Stomach (tissue), 9 donors: Measurements from ENCODE around the gene EPB41L4B. TPM values are rescaled to one million over a fixed set of nuclear protein-coding genes. Genes with fewer than 3 reads are reported as not detected.

Experiments
- DNase-seq, 2 donors: peaks; one replicate each; pipeline versions ENCODE4 v3.0.0 to v3.0.0-alpha.2; 2013 to 2019
- H3K27ac ChIP-seq, 5 donors: fragments of 200-600 bp in 4 of 5; sonication (generic) in 4 of 5; one replicate each; pipeline ENCODE4 v1.5.1; 2013 to 2019; ENCODE audit warnings: mild to moderate bottlenecking in 1 of 5, moderate library complexity in 1 of 5
- H3K27me3 ChIP-seq, 3 donors: fragments of 200-600 bp; sonication (generic); one replicate each; pipeline ENCODE4 v1.5.1; 2017 to 2019; ENCODE audit warnings: mixed run types in 1 of 3
- H3K36me3 ChIP-seq, 4 donors: fragments of 200-600 bp; sonication (generic); 1 replicate in 3 of 4; 2 replicates in 1 of 4; pipeline ENCODE4 v1.5.1; 2016 to 2019
- H3K4me1 ChIP-seq, 4 donors: fragments of 200-600 bp; sonication (generic); one replicate each; pipeline ENCODE4 v1.5.1; 2016 to 2019
- H3K4me3 ChIP-seq, 4 donors: fragments of 200-600 bp; sonication (generic) in 3 of 4; one replicate each; pipeline ENCODE4 v1.5.1; 2016 to 2019; ENCODE audit warnings: mild to moderate bottlenecking in 1 of 4
- H3K9me3 ChIP-seq, 4 donors: fragments of 200-600 bp; sonication (generic); one replicate each; pipeline ENCODE4 v1.5.1; 2016 to 2019
- CTCF ChIP-seq, 7 experiments: fragments of 450-650 bp in 4 of 7; fragments of 200-600 bp in 3 of 7; sonication (generic) in 3 of 7; IDR thresholded peaks; one replicate each; pipeline ENCODE4 v1.5.1; 2016 to 2019; ENCODE audit warnings: antibody characterized with exemption in 7 of 7, control low read depth in 2 of 7, mild to moderate bottlenecking in 1 of 7
- EP300 ChIP-seq: sonication (generic); formaldehyde crosslinking; IDR thresholded peaks from one replicate; pipeline ENCODE4 v1.6.1; 2017; ENCODE audit warnings: antibody characterized with exemption
- POLR2A ChIP-seq, 4 donors: fragments of 450-650 bp; IDR thresholded peaks; one replicate each; pipeline ENCODE4 v1.6.1; 2016; ENCODE audit warnings: antibody characterized with exemption in 4 of 4, control low read depth in 2 of 4, mild to moderate bottlenecking in 1 of 4, moderate library complexity in 1 of 4
- POLR2AphosphoS5 ChIP-seq, 3 donors: sonication (generic); formaldehyde crosslinking; IDR thresholded peaks; one replicate each; pipeline ENCODE4 v1.6.1; 2016; ENCODE audit warnings: antibody characterized with exemption in 3 of 3
- WGBS, 5 donors: extraction: QIAGEN DNeasy Blood & Tissue Kit in 3 of 5; methylation state at CpG; one replicate each; pipeline versions ENCODE4 v1.1.5 to v1.1.7; 2013 to 2018; 5-methylcytosine and 5-hydroxymethylcytosine counted together
- intact Hi-C: fragments of 100-400 bp; cut with DNase I; formaldehyde crosslinking; loops from one replicate; pipeline ENCODE4 v1.15.1; 2023; ENCODE audit warnings: low total_unique reads
- polyA plus RNA-seq, 3 donors: library from polyadenylated mRNA; stranded (reverse); fragments of 200-250 nt; gene quantifications; one replicate each; pipeline ENCODE4 v1.2.3, GENCODE V29; 2013
- total RNA-seq, 5 donors: library from RNA; depleted of rRNA; stranded (reverse); fragments of >200 nt; gene quantifications; one replicate each; pipeline versions ENCODE4 v1.1.0 to v1.2.3, GENCODE V29; 2014 to 2016
- donor health status: healthy with polysubstance abuse.
- donor health status: Bipolar disorder and iron deficiency.
- donor health status: healthy.

EPB41L4B gene
- total and polyA plus RNA-seq, 8 donors = 9.2 to 52.4 (median 24.4) TPM

GRCh38 chr9:109355564-109356297 is 34.9 kb upstream of the EPB41L4B start:
- Histone ChIP-seq H3K4me1 (no peaks in the 10 kb centered on the region), H3K4me3 (no peak overlapping the region), H3K36me3 (no peaks in the 10 kb centered on the region), H3K27me3 (no peaks in the 10 kb centered on the region), H3K27ac (no peak overlapping the region), H3K9me3 (no peaks in the 10 kb centered on the region)
- no peak for DNase-seq
- WGBS, 5 donors = 85 to 89% (median 86%) methylated on average over 21 of the region's 21 CpGs
- intact Hi-C loops = no loop called here
- TF ChIP-seq CTCF (IDR thresholded peaks at IDR 0.05) (no peak), EP300 (no peak), POLR2AphosphoS5 (IDR thresholded peaks at IDR 0.05) (no peak), POLR2A (IDR thresholded peaks at IDR 0.05) (no peak)

- Histone ChIP-seq H3K36me3 (no peaks in the 10 kb centered on the region), H3K4me3 (no peak overlapping the region), H3K27me3 (no peaks in the 10 kb centered on the region), H3K9me3 (no peaks in the 10 kb centered on the region), H3K27ac (no peak overlapping the region), H3K4me1 (peaks cover 0 to 5% (median 0%) of the 10 kb centered on the region in 4 donors)
- no peak for DNase-seq
- intact Hi-C loops = no loop called here
- TF ChIP-seq CTCF (IDR thresholded peaks at IDR 0.05) (no peak), POLR2A (IDR thresholded peaks at IDR 0.05) (no peak)
- 70 to 89% (median 83%) methylated on average over 2 of the region's 2 CpGs for WGBS, 5 donors
Observed at GRCh38 chr9:109354190-109354589, 33.3 kb upstream of the EPB41L4B start.

- H3K9me3 ChIP-seq = no peaks in the 10 kb centered on the region
Observed at GRCh38 chr9:109351032-109351431, 30.2 kb upstream of the EPB41L4B start.

GRCh38 chr9:109349421-109349846 is 28.6 kb upstream of the EPB41L4B start:
- no peak overlapping the region for H3K27ac ChIP-seq
- peak in 1 of 2 donors; percentile 61 for DNase-seq
- no peaks in the 10 kb centered on the region for H3K27me3 ChIP-seq
- peaks cover 0 to 19% (median 9%) of the 10 kb centered on the region in 4 donors for H3K4me1 ChIP-seq
- H3K36me3 ChIP-seq = no peaks in the 10 kb centered on the region
- intact Hi-C loops = no loop called here
- H3K4me3 ChIP-seq = no peak overlapping the region
- TF ChIP-seq POLR2A (IDR thresholded peaks at IDR 0.05) = no peak
- TF ChIP-seq POLR2AphosphoS5 (IDR thresholded peaks at IDR 0.05) = no peak
- TF ChIP-seq EP300 = no peak
- TF ChIP-seq CTCF (IDR thresholded peaks at IDR 0.05) = no peak
- H3K9me3 ChIP-seq = no peaks in the 10 kb centered on the region

More at GRCh38 chr9:109351032-109351431, 30.2 kb upstream of the EPB41L4B start:
- H3K27me3 ChIP-seq = no peaks in the 10 kb centered on the region
- intact Hi-C loops = no loop called here
- WGBS, 5 donors = 73 to 89% (median 84%) methylated on average over 5 of the region's 5 CpGs
- H3K4me1 ChIP-seq = peaks cover 0 to 6% (median under 1%) of the 10 kb centered on the region in 4 donors
- DNase-seq = no peak
- no peaks in the 10 kb centered on the region for H3K36me3 ChIP-seq
- TF ChIP-seq POLR2A (IDR thresholded peaks at IDR 0.05) (no peak), CTCF (IDR thresholded peaks at IDR 0.05) (no peak), EP300 (no peak), POLR2AphosphoS5 (IDR thresholded peaks at IDR 0.05) (no peak)
- H3K4me3 ChIP-seq = no peak overlapping the region
- H3K27ac ChIP-seq = no peak overlapping the region
